Gastrocnemius medialis (tissue), 4 donors: ENCODE data around the gene RAD51B. TPM values are rescaled to one million over a fixed set of nuclear protein-coding genes. Genes with fewer than 3 reads are reported as not detected.
A peak's percentile ranks its signal among the peaks of the same experiment; 100 is the strongest.

Source experiments
- ATAC-seq, 2 donors: fragments of 150-250 bp; one replicate each; pipeline ENCODE4 v1.9.1; 2016
- DNase-seq, 2 donors: peaks; one replicate each; pipeline ENCODE4 v3.0.0-alpha.2; 2019
- H3K27ac ChIP-seq, 4 donors: fragments of 200-600 bp; sonication (generic); 1 replicate in 1 of 4; 2 replicates in 3 of 4; pipeline ENCODE4 v1.5.1; 2016 to 2018; ENCODE audit warnings: mild to moderate bottlenecking in 2 of 4, moderate library complexity in 1 of 4
- H3K27me3 ChIP-seq, 3 donors: fragments of 200-600 bp; sonication (generic) in 2 of 3; 1 replicate in 1 of 3; 2 replicates in 2 of 3; pipeline versions ENCODE4 v1.5.1 to v1.6.0; 2016 to 2019; ENCODE audit warnings: mild to moderate bottlenecking in 1 of 3, moderate library complexity in 1 of 3
- H3K36me3 ChIP-seq, 2 donors: fragments of 200-600 bp; sonication (generic) in 1 of 2; one replicate each; pipeline ENCODE4 v1.5.1; 2017 to 2018
- H3K4me1 ChIP-seq, 2 donors: fragments of 200-600 bp; sonication (generic) in 1 of 2; one replicate each; pipeline ENCODE4 v1.5.1; 2016 to 2017; ENCODE audit warnings: mild to moderate bottlenecking in 2 of 2
- H3K4me3 ChIP-seq, 4 donors: fragments of 200-600 bp; sonication (generic) in 3 of 4; 1 replicate in 1 of 4; 2 replicates in 3 of 4; pipeline ENCODE4 v1.5.1; 2016 to 2019; ENCODE audit warnings: mild to moderate bottlenecking in 2 of 4
- H3K9me3 ChIP-seq, 3 donors: fragments of 200-600 bp; sonication (generic) in 2 of 3; 1 replicate in 1 of 3; 2 replicates in 2 of 3; pipeline ENCODE4 v1.5.1; 2016 to 2019
- POLR2A ChIP-seq, 2 donors: fragments of 450-650 bp; IDR thresholded peaks; one replicate each; pipeline ENCODE4 v1.6.1; 2017; ENCODE audit warnings: antibody characterized with exemption in 2 of 2, mild to moderate bottlenecking in 2 of 2, moderate library complexity in 2 of 2
- in situ Hi-C, 4 donors: fragments of 200-750 bp; cut with MboI; loops; one replicate each; pipeline versions ENCODE4 v1.15.0 to v1.8.0; 2017; ENCODE audit warnings: low sequenced_read_pairs in 4 of 4
- intact Hi-C: fragments of 100-400 bp; cut with DNase I; formaldehyde crosslinking; loops from one replicate; pipeline ENCODE4 v1.15.1; 2023; ENCODE audit warnings: low total_unique reads
- total RNA-seq, 4 donors: library from RNA; depleted of rRNA; stranded (reverse); fragments of >200 nt; gene quantifications; one replicate each; pipeline versions ENCODE4 v1.1.0 to v1.2.3, GENCODE V29; 2016
- TF ChIP-seq, protein P1 (sequence below), 5 experiments: fragments of 450-650 bp in 3 of 5; fragments of 200-600 bp in 2 of 5; sonication (generic) in 2 of 5; IDR thresholded peaks in 4 of 5; conservative IDR thresholded peaks in 1 of 5; 1 replicate in 4 of 5; 2 replicates in 1 of 5; pipeline ENCODE4 v1.5.1; 2016 to 2019; ENCODE audit warnings: antibody characterized with exemption in 5 of 5, mild to moderate bottlenecking in 3 of 5, moderate library complexity in 3 of 5

RAD51B gene
- total RNA-seq, 4 donors from 2014 or later, result 1.6 to 3.3 (median 2.4) TPM

DNA sequence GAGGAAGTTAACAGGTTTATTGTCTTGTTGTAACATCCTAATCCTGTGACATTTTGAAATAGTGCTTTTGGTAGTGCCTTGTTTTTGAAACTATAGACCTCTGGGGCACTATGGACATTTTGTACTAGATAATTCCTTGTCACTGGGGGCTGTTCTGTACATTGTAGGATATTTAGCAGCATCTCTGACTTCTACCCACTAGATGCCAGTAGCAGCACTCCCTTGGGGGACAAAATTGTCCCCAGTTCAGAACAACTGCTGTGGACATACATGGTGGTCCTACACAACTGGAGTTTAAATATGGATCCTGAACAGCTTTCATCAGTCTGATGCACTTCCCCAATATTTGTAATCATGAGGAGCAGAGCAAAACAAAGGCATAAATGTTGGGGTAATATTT is 264.7 kb downstream of the RAD51B start:
- H3K27ac ChIP-seq, result no peak overlapping the region
- TF ChIP-seq, protein P1, sequence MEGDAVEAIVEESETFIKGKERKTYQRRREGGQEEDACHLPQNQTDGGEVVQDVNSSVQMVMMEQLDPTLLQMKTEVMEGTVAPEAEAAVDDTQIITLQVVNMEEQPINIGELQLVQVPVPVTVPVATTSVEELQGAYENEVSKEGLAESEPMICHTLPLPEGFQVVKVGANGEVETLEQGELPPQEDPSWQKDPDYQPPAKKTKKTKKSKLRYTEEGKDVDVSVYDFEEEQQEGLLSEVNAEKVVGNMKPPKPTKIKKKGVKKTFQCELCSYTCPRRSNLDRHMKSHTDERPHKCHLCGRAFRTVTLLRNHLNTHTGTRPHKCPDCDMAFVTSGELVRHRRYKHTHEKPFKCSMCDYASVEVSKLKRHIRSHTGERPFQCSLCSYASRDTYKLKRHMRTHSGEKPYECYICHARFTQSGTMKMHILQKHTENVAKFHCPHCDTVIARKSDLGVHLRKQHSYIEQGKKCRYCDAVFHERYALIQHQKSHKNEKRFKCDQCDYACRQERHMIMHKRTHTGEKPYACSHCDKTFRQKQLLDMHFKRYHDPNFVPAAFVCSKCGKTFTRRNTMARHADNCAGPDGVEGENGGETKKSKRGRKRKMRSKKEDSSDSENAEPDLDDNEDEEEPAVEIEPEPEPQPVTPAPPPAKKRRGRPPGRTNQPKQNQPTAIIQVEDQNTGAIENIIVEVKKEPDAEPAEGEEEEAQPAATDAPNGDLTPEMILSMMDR (IDR thresholded peaks at IDR 0.05 in 4 of 5, conservative IDR thresholded peaks at IDR 0.05 in 1 of 5), result peak in 1 of 5 experiments; percentile 7
- no peak for TF ChIP-seq POLR2A (IDR thresholded peaks at IDR 0.05)
- H3K36me3 ChIP-seq, result no peaks in the 10 kb centered on the region
- no peaks in the 10 kb centered on the region for H3K27me3 ChIP-seq
- no peak overlapping the region for H3K4me3 ChIP-seq
- peaks cover 4 to 9% of the 10 kb centered on the region in 2 donors for H3K4me1 ChIP-seq
- ATAC-seq (peak in 1 of 2 donors; percentile 46), DNase-seq (no peak)
- in situ Hi-C loops, result no loop called here
- no peaks in the 10 kb centered on the region for H3K9me3 ChIP-seq
- intact Hi-C loops, result no loop called here

DNA sequence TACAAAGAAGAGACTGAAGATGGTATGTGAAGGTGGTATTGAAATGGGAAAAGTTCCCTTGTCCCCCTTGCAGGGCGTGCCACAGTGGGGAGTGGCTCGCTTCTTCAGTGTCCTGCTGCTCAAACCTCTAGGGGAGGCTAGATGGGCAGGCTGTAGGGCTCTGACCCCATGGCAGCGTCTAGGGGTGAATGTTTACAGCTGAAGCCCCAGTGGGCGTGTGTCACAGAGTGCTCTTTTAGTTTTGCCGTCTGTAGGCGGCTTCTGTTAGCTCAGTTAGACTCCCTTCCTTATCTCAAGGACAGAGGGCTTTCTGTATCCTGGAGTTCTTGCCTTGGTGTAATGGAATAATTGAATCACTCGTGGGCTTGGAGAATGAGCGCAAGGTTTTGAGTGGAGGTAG is 266.2 kb downstream of the RAD51B start:
- peaks cover 4 to 9% of the 10 kb centered on the region in 2 donors for H3K4me1 ChIP-seq
- no peaks in the 10 kb centered on the region for H3K27me3 ChIP-seq
- DNase-seq, result no peak
- no peaks in the 10 kb centered on the region for H3K9me3 ChIP-seq
- ATAC-seq, result no peak
- H3K4me3 ChIP-seq, result no peak overlapping the region
- intact Hi-C loops, result no loop called here
- H3K36me3 ChIP-seq, result no peaks in the 10 kb centered on the region
- TF ChIP-seq, protein P1 (IDR thresholded peaks at IDR 0.05 in 4 of 5, conservative IDR thresholded peaks at IDR 0.05 in 1 of 5), result no peak
- TF ChIP-seq POLR2A (IDR thresholded peaks at IDR 0.05), result no peak
- in situ Hi-C loops, result no loop called here
- H3K27ac ChIP-seq, result no peak overlapping the region

DNA sequence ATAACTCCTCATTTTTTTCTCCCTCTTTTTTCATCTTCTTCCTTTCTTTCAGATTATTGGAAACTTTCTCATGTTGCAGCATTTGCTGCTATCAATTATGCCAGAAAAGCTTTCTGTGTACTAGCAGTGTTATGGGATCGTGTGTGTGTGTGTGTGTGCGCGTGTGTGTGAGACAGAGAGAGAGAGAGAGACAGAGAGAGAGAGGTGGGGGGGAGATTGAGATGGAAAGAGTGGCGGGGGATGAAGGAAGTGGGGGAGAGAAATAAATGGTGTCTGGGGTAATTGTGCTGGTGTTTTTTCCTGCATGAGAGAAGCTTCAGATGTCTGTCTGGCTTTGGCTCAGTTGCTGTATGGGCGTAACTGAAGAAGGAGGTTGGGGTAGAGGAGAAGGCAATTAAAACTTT is 268.9 kb downstream of the RAD51B start:
- no peak for DNase-seq
- peaks cover 4 to 9% of the 10 kb centered on the region in 2 donors for H3K4me1 ChIP-seq
- TF ChIP-seq POLR2A (IDR thresholded peaks at IDR 0.05), result no peak
- TF ChIP-seq, protein P1 (IDR thresholded peaks at IDR 0.05 in 4 of 5, conservative IDR thresholded peaks at IDR 0.05 in 1 of 5), result no peak
- H3K27ac ChIP-seq, result peak overlapping the region in 3 of 4 donors; percentile 2 to 15 (median 5)
- intact Hi-C loops, result no loop called here
- H3K36me3 ChIP-seq, result no peaks in the 10 kb centered on the region
- H3K9me3 ChIP-seq, result no peaks in the 10 kb centered on the region
- ATAC-seq, result peak in 1 of 2 donors; percentile 30
- H3K27me3 ChIP-seq, result no peaks in the 10 kb centered on the region
- in situ Hi-C loops, result no loop called here
- H3K4me3 ChIP-seq, result peak overlapping the region; percentile 15 to 39 (median 26)

DNA sequence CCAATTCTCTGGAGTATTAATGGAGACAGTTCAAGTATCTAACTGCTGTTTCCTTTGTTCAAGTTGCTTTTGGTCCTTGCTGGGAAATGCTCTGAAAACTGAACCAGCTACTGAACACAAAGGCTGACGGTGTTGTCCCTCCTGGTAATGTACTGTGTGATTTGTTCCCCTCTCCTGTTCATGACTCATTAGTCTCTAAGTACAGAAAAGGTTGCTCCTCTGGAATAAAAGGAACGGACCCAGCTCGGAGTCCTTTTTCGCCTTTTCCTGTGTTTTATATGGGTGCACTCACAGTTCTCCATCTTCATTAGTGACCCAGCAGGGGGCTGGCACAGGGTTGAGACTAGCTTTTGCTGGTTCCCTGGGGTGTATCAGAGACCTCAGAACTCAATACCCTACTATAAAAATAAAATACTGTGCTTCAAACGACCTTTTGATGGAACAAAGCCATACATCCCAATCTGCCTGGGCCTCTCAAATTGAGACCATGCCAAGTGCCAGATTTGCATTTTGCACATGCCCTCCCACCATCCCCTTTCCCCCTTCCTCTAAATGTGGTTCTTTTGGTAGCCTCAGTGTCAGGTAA is 269.7 kb downstream of the RAD51B start:
- ATAC-seq, result peak; percentile 58 to 61
- H3K4me3 ChIP-seq, result peak overlapping the region in 1 of 4 donors; percentile 26
- intact Hi-C loops (no loop called here), in situ Hi-C loops (no loop called here)
- TF ChIP-seq, protein P1 (IDR thresholded peaks at IDR 0.05 in 4 of 5, conservative IDR thresholded peaks at IDR 0.05 in 1 of 5), result no peak
- no peak for TF ChIP-seq POLR2A (IDR thresholded peaks at IDR 0.05)
- peak overlapping the region in 3 of 4 donors; percentile 2 to 15 (median 5) for H3K27ac ChIP-seq
- H3K27me3 ChIP-seq, result no peaks in the 10 kb centered on the region
- no peak for DNase-seq
- H3K9me3 ChIP-seq, result no peaks in the 10 kb centered on the region
- H3K36me3 ChIP-seq, result no peaks in the 10 kb centered on the region
- H3K4me1 ChIP-seq, result peaks cover 4 to 9% of the 10 kb centered on the region in 2 donors

DNA sequence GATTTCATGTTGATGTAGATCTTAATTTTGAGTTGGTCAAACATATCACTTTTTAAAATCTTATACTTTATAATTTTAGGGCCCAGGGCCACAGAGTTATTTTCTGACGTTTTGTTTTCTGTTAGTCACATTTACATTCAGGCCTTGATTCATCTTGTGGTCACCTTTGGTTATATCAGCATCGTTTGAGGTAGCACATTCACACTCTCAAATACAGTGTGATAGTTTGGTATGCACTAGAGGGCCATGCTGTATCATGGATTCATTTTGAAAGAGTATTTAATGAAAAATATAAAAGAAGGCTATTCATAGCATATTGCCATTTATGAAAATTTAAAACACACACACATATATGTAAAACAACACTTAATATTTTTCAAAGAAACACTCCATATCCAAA is 274.6 kb downstream of the RAD51B start:
- in situ Hi-C loops (no loop called here), intact Hi-C loops (no loop called here)
- TF ChIP-seq, protein P1 (IDR thresholded peaks at IDR 0.05 in 4 of 5, conservative IDR thresholded peaks at IDR 0.05 in 1 of 5), result no peak
- no peak for TF ChIP-seq POLR2A (IDR thresholded peaks at IDR 0.05)
- no peak for ATAC-seq
- no peak overlapping the region for H3K4me3 ChIP-seq
- no peak for DNase-seq
- peaks cover 0 to under 1% of the 10 kb centered on the region in 2 donors for H3K4me1 ChIP-seq
- H3K36me3 ChIP-seq, result no peaks in the 10 kb centered on the region
- H3K27ac ChIP-seq, result no peak overlapping the region
- no peaks in the 10 kb centered on the region for H3K27me3 ChIP-seq
- H3K9me3 ChIP-seq, result no peaks in the 10 kb centered on the region
